ENCODE data around the gene ZNF496.

ZNF496 gene

DNA sequence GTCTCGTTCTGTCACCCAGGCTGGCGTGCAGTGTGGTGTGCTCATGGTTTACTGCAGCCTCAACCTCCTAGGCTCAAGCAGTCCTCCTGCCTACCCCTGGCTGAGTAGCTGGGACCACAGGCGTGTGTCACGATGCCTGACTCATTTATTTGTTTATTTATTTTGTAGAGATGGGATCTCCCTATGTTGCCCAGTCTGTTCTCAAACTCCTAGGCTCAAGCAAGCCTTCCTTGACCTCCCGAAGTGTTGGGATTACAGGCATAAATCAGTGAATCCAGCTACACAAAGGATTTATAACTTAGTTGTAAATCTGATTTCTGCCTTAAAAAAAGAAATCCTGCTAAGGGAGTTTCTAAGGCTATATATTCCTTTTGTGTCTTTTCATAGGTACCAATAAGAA, 30.5 kb upstream of the ZNF496 start:
- no peaks in the 10 kb centered on the region for H3F3A ChIP-seq (ENCODE audit: control insufficient read depth, insufficient read depth)
- no peaks in the 10 kb centered on the region for H3K79me2 ChIP-seq (ENCODE audit: control insufficient read depth, low read length)
- TF ChIP-seq EZH2phosphoT487 (IDR thresholded peaks at IDR 0.05; ENCODE audit: borderline replicate concordance, low read length): no peak
- TF ChIP-seq, protein P1, sequence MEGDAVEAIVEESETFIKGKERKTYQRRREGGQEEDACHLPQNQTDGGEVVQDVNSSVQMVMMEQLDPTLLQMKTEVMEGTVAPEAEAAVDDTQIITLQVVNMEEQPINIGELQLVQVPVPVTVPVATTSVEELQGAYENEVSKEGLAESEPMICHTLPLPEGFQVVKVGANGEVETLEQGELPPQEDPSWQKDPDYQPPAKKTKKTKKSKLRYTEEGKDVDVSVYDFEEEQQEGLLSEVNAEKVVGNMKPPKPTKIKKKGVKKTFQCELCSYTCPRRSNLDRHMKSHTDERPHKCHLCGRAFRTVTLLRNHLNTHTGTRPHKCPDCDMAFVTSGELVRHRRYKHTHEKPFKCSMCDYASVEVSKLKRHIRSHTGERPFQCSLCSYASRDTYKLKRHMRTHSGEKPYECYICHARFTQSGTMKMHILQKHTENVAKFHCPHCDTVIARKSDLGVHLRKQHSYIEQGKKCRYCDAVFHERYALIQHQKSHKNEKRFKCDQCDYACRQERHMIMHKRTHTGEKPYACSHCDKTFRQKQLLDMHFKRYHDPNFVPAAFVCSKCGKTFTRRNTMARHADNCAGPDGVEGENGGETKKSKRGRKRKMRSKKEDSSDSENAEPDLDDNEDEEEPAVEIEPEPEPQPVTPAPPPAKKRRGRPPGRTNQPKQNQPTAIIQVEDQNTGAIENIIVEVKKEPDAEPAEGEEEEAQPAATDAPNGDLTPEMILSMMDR (IDR thresholded peaks at IDR 0.05; ENCODE audit: low read depth, low read length, poor library complexity, severe bottlenecking): no peak
- H3K27me3 ChIP-seq (ENCODE audit: control insufficient read depth, low read length): peaks cover 14% of the 10 kb centered on the region
- no peaks in the 10 kb centered on the region for H3K9me2 ChIP-seq (replicated peaks; ENCODE audit: control insufficient read depth, low read length)
- H3K4me2 ChIP-seq (ENCODE audit: low read length): no peak overlapping the region
- H3K9me3 ChIP-seq (ENCODE audit: control insufficient read depth, insufficient read depth, low read length): no peaks in the 10 kb centered on the region
- no peak overlapping the region for H3K4me3 ChIP-seq (ENCODE audit: low read length)
- no peaks in the 10 kb centered on the region for H3K4me1 ChIP-seq (ENCODE audit: control insufficient read depth, low read length)
- no peak overlapping the region for H3K27ac ChIP-seq (ENCODE audit: low read depth, low read length)
- no peaks in the 10 kb centered on the region for H3K36me3 ChIP-seq (ENCODE audit: control insufficient read depth, low read length)
- H4K20me1 ChIP-seq (ENCODE audit: control insufficient read depth, insufficient read depth, low read depth, low read length): no peaks in the 10 kb centered on the region

GRCh38 chr1:247360991-247361731, 29.5 kb upstream of the ZNF496 start:
- Histone ChIP-seq H3K79me2 (ENCODE audit: control insufficient read depth, low read length) (no peaks in the 10 kb centered on the region), H3K4me1 (ENCODE audit: control insufficient read depth, low read length) (no peaks in the 10 kb centered on the region), H4K20me1 (ENCODE audit: control insufficient read depth, insufficient read depth, low read depth, low read length) (no peaks in the 10 kb centered on the region), H3K9me3 (ENCODE audit: control insufficient read depth, insufficient read depth, low read length) (no peaks in the 10 kb centered on the region), H3K9me2 (replicated peaks; ENCODE audit: control insufficient read depth, low read length) (no peaks in the 10 kb centered on the region), H3K4me2 (ENCODE audit: low read length) (no peak overlapping the region), H3K27ac (ENCODE audit: low read depth, low read length) (no peak overlapping the region), H3K4me3 (ENCODE audit: low read length) (no peak overlapping the region), H3F3A (ENCODE audit: control insufficient read depth, insufficient read depth) (no peaks in the 10 kb centered on the region), H3K36me3 (ENCODE audit: control insufficient read depth, low read length) (no peaks in the 10 kb centered on the region), H3K27me3 (ENCODE audit: control insufficient read depth, low read length) (peaks cover 14% of the 10 kb centered on the region)
- TF ChIP-seq, protein P1 (IDR thresholded peaks at IDR 0.05; ENCODE audit: low read depth, low read length, poor library complexity, severe bottlenecking): no peak
- no peak for TF ChIP-seq EZH2phosphoT487 (IDR thresholded peaks at IDR 0.05; ENCODE audit: borderline replicate concordance, low read length)

DNA sequence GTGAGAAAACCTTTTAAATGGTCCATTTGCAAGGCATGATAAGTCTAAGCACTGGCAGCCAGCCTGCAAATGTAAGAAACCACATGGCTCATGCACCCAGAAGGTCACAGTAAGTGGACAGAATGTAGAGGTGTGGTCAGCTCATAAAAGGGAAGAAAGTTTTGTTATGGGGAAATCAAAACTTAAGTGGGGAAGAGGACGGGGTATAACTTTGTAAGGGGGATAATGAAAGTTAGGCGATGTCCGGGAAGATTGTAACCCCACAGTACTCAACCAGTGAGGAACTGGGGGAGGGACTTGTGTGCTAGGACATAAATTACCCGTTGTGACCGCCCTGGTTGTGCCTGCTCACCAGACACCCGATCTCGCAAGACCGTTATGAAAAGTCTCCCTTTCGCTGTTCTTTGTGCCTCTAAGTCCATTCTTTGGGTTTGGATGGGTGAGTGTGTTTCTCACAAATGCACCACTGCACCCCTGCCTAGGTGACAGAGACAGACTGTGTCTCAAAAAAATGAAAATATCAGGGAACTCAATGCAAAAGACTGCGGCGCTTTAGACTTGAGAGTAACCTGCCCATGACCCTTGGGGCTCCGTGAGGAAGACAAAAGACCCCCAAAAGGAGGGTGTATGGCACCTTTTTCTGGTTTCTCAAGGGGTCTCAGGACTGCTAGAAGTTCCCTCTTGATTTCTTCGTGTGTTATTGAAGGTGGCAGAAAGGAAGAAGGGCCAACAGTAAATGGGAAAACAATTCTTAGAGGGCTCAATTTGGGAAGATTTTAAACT, 28.6 kb upstream of the ZNF496 start:
- TF ChIP-seq EZH2phosphoT487 (IDR thresholded peaks at IDR 0.05; ENCODE audit: borderline replicate concordance, low read length): no peak
- Histone ChIP-seq H3K4me1 (ENCODE audit: control insufficient read depth, low read length) (no peaks in the 10 kb centered on the region), H3F3A (ENCODE audit: control insufficient read depth, insufficient read depth) (no peaks in the 10 kb centered on the region), H3K9me3 (ENCODE audit: control insufficient read depth, insufficient read depth, low read length) (no peaks in the 10 kb centered on the region), H3K4me3 (ENCODE audit: low read length) (no peak overlapping the region), H3K36me3 (ENCODE audit: control insufficient read depth, low read length) (no peaks in the 10 kb centered on the region), H3K9me2 (replicated peaks; ENCODE audit: control insufficient read depth, low read length) (no peaks in the 10 kb centered on the region), H3K4me2 (ENCODE audit: low read length) (no peak overlapping the region), H3K79me2 (ENCODE audit: control insufficient read depth, low read length) (no peaks in the 10 kb centered on the region), H3K27me3 (ENCODE audit: control insufficient read depth, low read length) (peaks cover 16% of the 10 kb centered on the region), H4K20me1 (ENCODE audit: control insufficient read depth, insufficient read depth, low read depth, low read length) (no peaks in the 10 kb centered on the region), H3K27ac (ENCODE audit: low read depth, low read length) (no peak overlapping the region)

DNA sequence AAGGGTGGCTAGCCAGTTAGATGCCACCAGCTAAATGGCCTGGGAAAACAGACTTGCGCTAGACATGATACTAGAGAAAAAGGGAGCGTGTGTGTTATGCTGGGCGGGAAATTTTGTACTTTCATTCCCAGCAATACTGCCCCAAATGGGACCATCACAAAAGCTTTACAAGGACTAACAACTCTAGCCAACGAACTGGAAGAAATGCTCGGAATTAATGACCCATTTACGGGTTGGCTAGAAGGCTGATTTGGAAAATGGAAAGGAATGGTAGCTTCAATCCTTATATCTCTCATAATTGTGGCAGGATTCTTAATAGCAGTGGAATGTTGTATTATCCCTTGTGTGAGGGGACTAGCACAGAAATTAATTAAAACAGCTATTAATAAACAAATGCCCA, 27.9 kb upstream of the ZNF496 start:
- TF ChIP-seq, protein P1 (IDR thresholded peaks at IDR 0.05; ENCODE audit: low read depth, low read length, poor library complexity, severe bottlenecking): no peak
- no peak for TF ChIP-seq EZH2phosphoT487 (IDR thresholded peaks at IDR 0.05; ENCODE audit: borderline replicate concordance, low read length)
- Histone ChIP-seq H3F3A (ENCODE audit: control insufficient read depth, insufficient read depth) (no peaks in the 10 kb centered on the region), H3K36me3 (ENCODE audit: control insufficient read depth, low read length) (no peaks in the 10 kb centered on the region), H3K4me3 (ENCODE audit: low read length) (no peak overlapping the region), H3K79me2 (ENCODE audit: control insufficient read depth, low read length) (no peaks in the 10 kb centered on the region), H3K4me1 (ENCODE audit: control insufficient read depth, low read length) (no peaks in the 10 kb centered on the region), H3K9me3 (ENCODE audit: control insufficient read depth, insufficient read depth, low read length) (no peaks in the 10 kb centered on the region), H3K27ac (ENCODE audit: low read depth, low read length) (no peak overlapping the region), H3K4me2 (ENCODE audit: low read length) (no peak overlapping the region), H3K27me3 (ENCODE audit: control insufficient read depth, low read length) (peaks cover 16% of the 10 kb centered on the region), H3K9me2 (replicated peaks; ENCODE audit: control insufficient read depth, low read length) (no peaks in the 10 kb centered on the region), H4K20me1 (ENCODE audit: control insufficient read depth, insufficient read depth, low read depth, low read length) (no peaks in the 10 kb centered on the region)

Data from DOHH2 (cell line).